HCT116 (cell line): ENCODE results near the gene ANXA10. TPM values are rescaled to one million over a fixed set of nuclear protein-coding genes. Genes with fewer than 3 reads are reported as not detected.

ENCODE experiments used
- ATAC-seq: fragments of 200-7000 bp; cut with Tn5 transposase; 2 replicates; pipeline ENCODE4 v1.9.1; 2020; ENCODE audit warnings: mild to moderate bottlenecking, moderate library complexity
- BruUV-seq: library from RNA; stranded (reverse); fragments of 400-500 nt; replicated peaks from 2 replicates; lab custom pipeline; 2021; lab: Mats Ljungman, UMichigan
- CTCF ChIA-PET: fragments of 300-600 bp; sonication (Branson Sonifier 250); formaldehyde crosslinking; loops from one replicate; lab custom pipeline; 2021; ENCODE audit warnings: antibody characterized with exemption; lab: Charles Lee
- POLR2A ChIA-PET: fragments of 300-600, 350-600 bp; sonication (Branson Sonifier 250); formaldehyde crosslinking; loops from one replicate; lab custom pipeline; 2021; ENCODE audit warnings: antibody characterized with exemption; lab: Charles Lee
- RAD21 ChIA-PET, 2 experiments: fragments of 300-600 bp; sonication (Branson Sonifier 250); formaldehyde crosslinking; loops; one replicate each; lab custom pipeline; 2023; ENCODE audit warnings: low total read pairs in 2 of 2; ENCODE audit not compliant: uncharacterized antibody in 2 of 2, unreplicated experiment in 2 of 2, low non-redundant PET in 1 of 2; lab: Charles Lee
- DNase-seq: peaks from one replicate; pipeline ENCODE4 v3.0.0-alpha.2; 2010; ENCODE audit warnings: low read depth, low spot score
- H2AFZ ChIP-seq: fragments of 200-600 bp; shearing (Covaris generic), sonication (generic); 2 replicates; pipeline ENCODE4 v1.6.1; 2017; ENCODE audit warnings: low read depth, mixed run types, mixed read lengths, antibody characterized with exemption, low read length; ENCODE audit not compliant: poor library complexity, severe bottlenecking
- H3K27ac ChIP-seq: 2 replicates; pipeline ENCODE4 v1.5.1; 2012; ENCODE audit warnings: low read depth, low read length
- H3K27me3 ChIP-seq: fragments of 200-600 bp; sonication (generic); 2 replicates; pipeline ENCODE4 v1.6.1; 2016; ENCODE audit warnings: mixed run types, low read length, mixed read lengths; ENCODE audit not compliant: insufficient read depth
- H3K36me3 ChIP-seq, 2 experiments: fragments of 200-500 bp in 1 of 2; fragments of 200-600 bp in 1 of 2; sonication (Bioruptor generic) in 1 of 2; sonication (generic) in 1 of 2; 2 replicates each; pipeline versions ENCODE4 v1.5.1 to v1.6.1; 2014 to 2016; ENCODE audit warnings: low read length in 2 of 2, inconsistent platforms in 1 of 2, mixed read lengths in 1 of 2, mixed run types in 1 of 2; ENCODE audit not compliant: insufficient read depth in 2 of 2, control insufficient read depth in 1 of 2
- H3K4me1 ChIP-seq, 2 experiments: fragments of 200-600 bp in 1 of 2; sonication (generic) in 1 of 2; 2 replicates each; pipeline versions ENCODE4 v1.5.1 to v1.6.1; 2012 to 2017; ENCODE audit warnings: low read length in 2 of 2, inconsistent platforms in 1 of 2, mild to moderate bottlenecking in 1 of 2, mixed read lengths in 1 of 2, mixed run types in 1 of 2, moderate library complexity in 1 of 2; ENCODE audit not compliant: insufficient read depth in 2 of 2, control insufficient read depth in 1 of 2
- H3K4me2 ChIP-seq: fragments of 200-600 bp; sonication (generic); 2 replicates; pipeline ENCODE4 v1.6.1; 2017; ENCODE audit warnings: mixed run types, low read length, mixed read lengths
- H3K4me3 ChIP-seq, 2 experiments: fragments of 200-600 bp in 1 of 2; sonication (generic) in 1 of 2; replicated peaks in 1 of 2; 2 replicates each; pipeline ENCODE4 v1.5.1; 2011 to 2016; ENCODE audit warnings: low read length in 2 of 2, control low read depth in 1 of 2, low read depth in 1 of 2, mild to moderate bottlenecking in 1 of 2, mixed read lengths in 1 of 2, mixed run types in 1 of 2
- H3K79me2 ChIP-seq: fragments of 200-600 bp; sonication (generic); 2 replicates; pipeline ENCODE4 v1.6.1; 2017; ENCODE audit warnings: mild to moderate bottlenecking, mixed run types, low read length, moderate library complexity, mixed read lengths; ENCODE audit not compliant: insufficient read depth
- H3K9ac ChIP-seq: fragments of 200-600 bp; sonication (generic); 2 replicates; pipeline ENCODE4 v1.6.1; 2016; ENCODE audit warnings: low read length, mixed read lengths
- H3K9me2 ChIP-seq: fragments of 200-600 bp; sonication (generic), shearing (Covaris generic); 2 replicates; pipeline ENCODE4 v1.6.1; 2017; ENCODE audit warnings: mixed run types, mild to moderate bottlenecking, moderate library complexity; ENCODE audit not compliant: insufficient read depth
- H3K9me3 ChIP-seq, 2 experiments: fragments of 200-500 bp in 1 of 2; fragments of 200-600 bp in 1 of 2; sonication (Bioruptor generic) in 1 of 2; sonication (generic) in 1 of 2; 2 replicates each; pipeline ENCODE4 v1.6.1; 2014 to 2017; ENCODE audit warnings: low read length in 2 of 2, mixed read lengths in 2 of 2, inconsistent platforms in 1 of 2, low read depth in 1 of 2, mild to moderate bottlenecking in 1 of 2, mixed run types in 1 of 2, moderate library complexity in 1 of 2; ENCODE audit not compliant: control insufficient read depth in 1 of 2, insufficient read depth in 1 of 2
- H4K20me1 ChIP-seq: fragments of 200-600 bp; sonication (generic), shearing (Covaris generic); 2 replicates; pipeline ENCODE4 v1.6.1; 2017; ENCODE audit warnings: mixed run types, mild to moderate bottlenecking, moderate library complexity; ENCODE audit not compliant: insufficient read depth
- CBX3 ChIP-seq: IDR thresholded peaks from 2 replicates; pipeline ENCODE4 v1.6.1; 2012; ENCODE audit warnings: low read depth
- ELF1 ChIP-seq: IDR thresholded peaks from 2 replicates; pipeline ENCODE4 v1.6.1; 2012; ENCODE audit warnings: low read depth, borderline replicate concordance
- EZH2 ChIP-seq: fragments of 200-600 bp; sonication (generic); IDR thresholded peaks from 2 replicates; pipeline ENCODE4 v1.6.1; 2017; ENCODE audit warnings: antibody characterized with exemption, mixed run types
- EZH2phosphoT487 ChIP-seq: fragments of 200-600 bp; IDR thresholded peaks from 2 replicates; pipeline ENCODE4 v1.6.1; 2018; ENCODE audit warnings: antibody characterized with exemption, borderline replicate concordance
- JUND ChIP-seq: IDR thresholded peaks from 2 replicates; pipeline ENCODE4 v1.6.1; 2012
- POLR2A ChIP-seq: IDR thresholded peaks from 2 replicates; pipeline ENCODE4 v1.7.0; 2011; ENCODE audit warnings: borderline replicate concordance; ENCODE audit not compliant: insufficient read depth, insufficient read length; ENCODE audit errors: extremely low read depth
- POLR2AphosphoS5 ChIP-seq: IDR thresholded peaks from 2 replicates; pipeline ENCODE4 v1.6.1; 2011; ENCODE audit warnings: mild to moderate bottlenecking, low read depth, low read length, moderate library complexity
- RAD21 ChIP-seq: IDR thresholded peaks from 2 replicates; pipeline ENCODE4 v1.6.1; 2012; ENCODE audit warnings: low read depth, mild to moderate bottlenecking
- SIN3A ChIP-seq: IDR thresholded peaks from 2 replicates; pipeline ENCODE4 v1.6.1; 2012; ENCODE audit warnings: low read depth
- SRF ChIP-seq: IDR thresholded peaks from 2 replicates; pipeline ENCODE4 v1.6.1; 2012; ENCODE audit warnings: low read depth
- TCF7L2 ChIP-seq: IDR thresholded peaks from 2 replicates; pipeline ENCODE4 v1.7.0; 2011; ENCODE audit warnings: borderline replicate concordance, inconsistent platforms; ENCODE audit not compliant: insufficient read depth, insufficient read length; ENCODE audit errors: extremely low read depth
- YY1 ChIP-seq: IDR thresholded peaks from 2 replicates; pipeline ENCODE4 v1.6.1; 2011; ENCODE audit warnings: low read length, low read depth, moderate library complexity, mild to moderate bottlenecking; ENCODE audit not compliant: insufficient replicate concordance; ENCODE audit errors: extremely low read depth
- ZFX ChIP-seq: fragments of 450-650 bp; IDR thresholded peaks from 2 replicates; pipeline ENCODE4 v1.6.1; 2017
- ZNF274 ChIP-seq: fragments of 200-500 bp; sonication (Bioruptor generic); IDR thresholded peaks from 2 replicates; pipeline ENCODE4 v1.6.1; 2014; ENCODE audit warnings: mild to moderate bottlenecking, low read depth, low read length, inconsistent platforms
- intact Hi-C: fragments of 100-400 bp; cut with micrococcal nuclease; formaldehyde crosslinking; loops from 2 replicates; pipeline ENCODE4 v1.10.0; 2022
- total RNA-seq: library from RNA; stranded (reverse); gene quantifications from one replicate; pipeline ENCODE4 v1.2.1, GENCODE V29; 2021; ENCODE audit not compliant: unreplicated experiment
- TF ChIP-seq, protein P1 (sequence below), 3 experiments: fragments of 200-600 bp in 1 of 3; sonication (generic) in 1 of 3; IDR thresholded peaks in 2 of 3; conservative IDR thresholded peaks in 1 of 3; 2 replicates each; pipeline ENCODE4 v1.5.1; 2012 to 2017; ENCODE audit warnings: low read depth in 2 of 3, low read length in 2 of 3, antibody characterized with exemption in 1 of 3, borderline replicate concordance in 1 of 3, control low read depth in 1 of 3, mild to moderate bottlenecking in 1 of 3, mixed read lengths in 1 of 3, mixed run types in 1 of 3, moderate library complexity in 1 of 3; ENCODE audit not compliant: insufficient read depth in 1 of 3
- TF ChIP-seq, protein P2 (sequence below): IDR thresholded peaks from 2 replicates; pipeline ENCODE4 v1.6.1; 2012; ENCODE audit warnings: low read depth
- TF ChIP-seq, protein P3 (sequence below): IDR thresholded peaks from 2 replicates; pipeline ENCODE4 v1.6.1; 2011; ENCODE audit warnings: mild to moderate bottlenecking, low read length, moderate library complexity; ENCODE audit not compliant: insufficient replicate concordance; ENCODE audit errors: extremely low read depth
- TF ChIP-seq, protein P4 (sequence below): IDR thresholded peaks from 2 replicates; pipeline ENCODE4 v1.6.1; 2012

ANXA10 gene
- total RNA-seq, 1 experiment from 2014 or later: 15.1 TPM

DNA sequence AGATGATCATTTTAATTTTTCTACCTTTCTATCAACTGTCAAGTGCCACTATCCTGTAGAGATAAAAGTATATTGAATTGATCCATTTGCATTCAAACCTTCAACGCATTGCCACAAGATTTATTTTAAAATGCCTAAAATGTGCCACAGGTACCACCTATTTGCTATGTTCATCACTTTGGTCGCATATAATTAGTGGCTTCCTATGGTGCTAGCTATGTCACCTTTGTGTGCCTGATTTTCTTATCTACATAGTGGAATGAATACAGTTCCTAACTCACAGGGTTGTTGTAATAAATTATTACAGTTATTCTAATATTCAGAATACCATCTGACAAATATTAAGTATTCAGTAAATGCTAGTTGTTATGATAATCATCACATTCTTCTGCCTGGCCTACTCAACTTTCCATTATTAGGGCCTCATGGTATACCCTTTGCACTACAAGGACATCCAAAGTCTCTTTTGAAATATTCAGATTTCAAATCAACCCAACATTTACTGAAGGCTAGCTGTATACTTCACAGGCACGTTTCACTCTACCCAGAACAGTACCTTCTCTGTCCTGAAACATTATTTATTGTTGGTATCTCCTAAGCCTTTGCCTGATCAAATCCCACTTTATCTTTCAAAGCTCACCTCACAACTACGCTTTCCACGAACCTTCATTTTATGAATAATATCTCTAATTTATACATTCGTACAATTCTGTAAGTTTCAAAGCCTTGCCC lies 62.4 kb downstream of the ANXA10 start:
- Histone ChIP-seq H4K20me1 (no peaks in the 10 kb centered on the region), H3K27me3 (no peaks in the 10 kb centered on the region), H2AFZ (peak overlapping the region; percentile 40), H3K36me3 (no peaks in the 10 kb centered on the region), H3K9me2 (no peaks in the 10 kb centered on the region), H3K4me1 (peaks cover 3 to 8% of the 10 kb centered on the region in 2 experiments; a peak in 2 of 4 replicates), H3K4me2 (no peak overlapping the region), H3K79me2 (no peaks in the 10 kb centered on the region), H3K4me3 (no peak overlapping the region), H3K9ac (no peak overlapping the region), H3K9me3 (peaks cover 0 to 6% of the 10 kb centered on the region in 2 experiments; a peak in 1 of 4 replicates), H3K27ac (peak overlapping the region; percentile 67; the same call in 1 of the 2 replicates)
- no peak for TF ChIP-seq POLR2A
- TF ChIP-seq, protein P1, sequence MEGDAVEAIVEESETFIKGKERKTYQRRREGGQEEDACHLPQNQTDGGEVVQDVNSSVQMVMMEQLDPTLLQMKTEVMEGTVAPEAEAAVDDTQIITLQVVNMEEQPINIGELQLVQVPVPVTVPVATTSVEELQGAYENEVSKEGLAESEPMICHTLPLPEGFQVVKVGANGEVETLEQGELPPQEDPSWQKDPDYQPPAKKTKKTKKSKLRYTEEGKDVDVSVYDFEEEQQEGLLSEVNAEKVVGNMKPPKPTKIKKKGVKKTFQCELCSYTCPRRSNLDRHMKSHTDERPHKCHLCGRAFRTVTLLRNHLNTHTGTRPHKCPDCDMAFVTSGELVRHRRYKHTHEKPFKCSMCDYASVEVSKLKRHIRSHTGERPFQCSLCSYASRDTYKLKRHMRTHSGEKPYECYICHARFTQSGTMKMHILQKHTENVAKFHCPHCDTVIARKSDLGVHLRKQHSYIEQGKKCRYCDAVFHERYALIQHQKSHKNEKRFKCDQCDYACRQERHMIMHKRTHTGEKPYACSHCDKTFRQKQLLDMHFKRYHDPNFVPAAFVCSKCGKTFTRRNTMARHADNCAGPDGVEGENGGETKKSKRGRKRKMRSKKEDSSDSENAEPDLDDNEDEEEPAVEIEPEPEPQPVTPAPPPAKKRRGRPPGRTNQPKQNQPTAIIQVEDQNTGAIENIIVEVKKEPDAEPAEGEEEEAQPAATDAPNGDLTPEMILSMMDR (IDR thresholded peaks at IDR 0.05 in 2 of 3, conservative IDR thresholded peaks at IDR 0.05 in 1 of 3; ENCODE audit: borderline replicate concordance in 1 of 3, insufficient read depth in 1 of 3, low read depth in 2 of 3, low read length in 2 of 3): no peak
- no peak for TF ChIP-seq EZH2phosphoT487
- no peak for TF ChIP-seq SIN3A
- TF ChIP-seq POLR2AphosphoS5: no peak
- no peak for TF ChIP-seq SRF
- TF ChIP-seq ZNF274: no peak
- no peak for TF ChIP-seq CBX3
- TF ChIP-seq TCF7L2: no peak
- TF ChIP-seq, protein P2, sequence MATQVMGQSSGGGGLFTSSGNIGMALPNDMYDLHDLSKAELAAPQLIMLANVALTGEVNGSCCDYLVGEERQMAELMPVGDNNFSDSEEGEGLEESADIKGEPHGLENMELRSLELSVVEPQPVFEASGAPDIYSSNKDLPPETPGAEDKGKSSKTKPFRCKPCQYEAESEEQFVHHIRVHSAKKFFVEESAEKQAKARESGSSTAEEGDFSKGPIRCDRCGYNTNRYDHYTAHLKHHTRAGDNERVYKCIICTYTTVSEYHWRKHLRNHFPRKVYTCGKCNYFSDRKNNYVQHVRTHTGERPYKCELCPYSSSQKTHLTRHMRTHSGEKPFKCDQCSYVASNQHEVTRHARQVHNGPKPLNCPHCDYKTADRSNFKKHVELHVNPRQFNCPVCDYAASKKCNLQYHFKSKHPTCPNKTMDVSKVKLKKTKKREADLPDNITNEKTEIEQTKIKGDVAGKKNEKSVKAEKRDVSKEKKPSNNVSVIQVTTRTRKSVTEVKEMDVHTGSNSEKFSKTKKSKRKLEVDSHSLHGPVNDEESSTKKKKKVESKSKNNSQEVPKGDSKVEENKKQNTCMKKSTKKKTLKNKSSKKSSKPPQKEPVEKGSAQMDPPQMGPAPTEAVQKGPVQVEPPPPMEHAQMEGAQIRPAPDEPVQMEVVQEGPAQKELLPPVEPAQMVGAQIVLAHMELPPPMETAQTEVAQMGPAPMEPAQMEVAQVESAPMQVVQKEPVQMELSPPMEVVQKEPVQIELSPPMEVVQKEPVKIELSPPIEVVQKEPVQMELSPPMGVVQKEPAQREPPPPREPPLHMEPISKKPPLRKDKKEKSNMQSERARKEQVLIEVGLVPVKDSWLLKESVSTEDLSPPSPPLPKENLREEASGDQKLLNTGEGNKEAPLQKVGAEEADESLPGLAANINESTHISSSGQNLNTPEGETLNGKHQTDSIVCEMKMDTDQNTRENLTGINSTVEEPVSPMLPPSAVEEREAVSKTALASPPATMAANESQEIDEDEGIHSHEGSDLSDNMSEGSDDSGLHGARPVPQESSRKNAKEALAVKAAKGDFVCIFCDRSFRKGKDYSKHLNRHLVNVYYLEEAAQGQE: no peak
- TF ChIP-seq, protein P3, sequence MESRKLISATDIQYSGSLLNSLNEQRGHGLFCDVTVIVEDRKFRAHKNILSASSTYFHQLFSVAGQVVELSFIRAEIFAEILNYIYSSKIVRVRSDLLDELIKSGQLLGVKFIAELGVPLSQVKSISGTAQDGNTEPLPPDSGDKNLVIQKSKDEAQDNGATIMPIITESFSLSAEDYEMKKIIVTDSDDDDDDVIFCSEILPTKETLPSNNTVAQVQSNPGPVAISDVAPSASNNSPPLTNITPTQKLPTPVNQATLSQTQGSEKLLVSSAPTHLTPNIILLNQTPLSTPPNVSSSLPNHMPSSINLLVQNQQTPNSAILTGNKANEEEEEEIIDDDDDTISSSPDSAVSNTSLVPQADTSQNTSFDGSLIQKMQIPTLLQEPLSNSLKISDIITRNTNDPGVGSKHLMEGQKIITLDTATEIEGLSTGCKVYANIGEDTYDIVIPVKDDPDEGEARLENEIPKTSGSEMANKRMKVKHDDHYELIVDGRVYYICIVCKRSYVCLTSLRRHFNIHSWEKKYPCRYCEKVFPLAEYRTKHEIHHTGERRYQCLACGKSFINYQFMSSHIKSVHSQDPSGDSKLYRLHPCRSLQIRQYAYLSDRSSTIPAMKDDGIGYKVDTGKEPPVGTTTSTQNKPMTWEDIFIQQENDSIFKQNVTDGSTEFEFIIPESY: no peak
- TF ChIP-seq ZFX: no peak
- TF ChIP-seq EZH2: no peak
- no peak for TF ChIP-seq RAD21
- TF ChIP-seq, protein P4, sequence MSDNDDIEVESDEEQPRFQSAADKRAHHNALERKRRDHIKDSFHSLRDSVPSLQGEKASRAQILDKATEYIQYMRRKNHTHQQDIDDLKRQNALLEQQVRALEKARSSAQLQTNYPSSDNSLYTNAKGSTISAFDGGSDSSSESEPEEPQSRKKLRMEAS: no peak
- no peak for TF ChIP-seq ELF1
- TF ChIP-seq YY1: no peak
- no peak for TF ChIP-seq JUND
- no TSS peak for BruUV-seq
- intact Hi-C loops: loop anchor here (2.0 to 10.0 kb wide), 6 partner anchors 77 to 1987 kb away; no protein-coding TSS in a partner anchor
- POLR2A ChIA-PET: interaction anchor here (0.5 to 1.2 kb wide), 3 partner anchors 28 to 77 kb away, joined by 3 to 4 read pairs (median 3); no protein-coding TSS in a partner anchor
- no peak for DNase-seq
- CTCF ChIA-PET: interaction anchor here (1.2 to 3.3 kb wide), 6 partner anchors 25 to 532 kb away, joined by 3 to 24 read pairs (median 4); no protein-coding TSS in a partner anchor
- ATAC-seq: no peak
- RAD21 ChIA-PET: interaction anchor here (0.5 to 0.9 kb wide), 4 partner anchors 26 to 532 kb away, joined by 3 to 7 read pairs (median 4); no protein-coding TSS in a partner anchor
